HPDE6-E6E7 (cell line): Measurements from ENCODE around the gene NEO1.
A peak's percentile ranks its signal among the peaks of the same experiment; 100 is the strongest.
"Not testable (repeated sequence)": the region's sequence is repeated elsewhere in the genome, so short reads cannot be mapped to it uniquely, and the experiment has no call there.

ENCODE experiments used
- DNase-seq: peaks from one replicate; pipeline ENCODE4 v3.0.0; 2011; ENCODE audit warnings: missing footprints; ENCODE audit errors: extremely low spot score

NEO1 gene

DNA sequence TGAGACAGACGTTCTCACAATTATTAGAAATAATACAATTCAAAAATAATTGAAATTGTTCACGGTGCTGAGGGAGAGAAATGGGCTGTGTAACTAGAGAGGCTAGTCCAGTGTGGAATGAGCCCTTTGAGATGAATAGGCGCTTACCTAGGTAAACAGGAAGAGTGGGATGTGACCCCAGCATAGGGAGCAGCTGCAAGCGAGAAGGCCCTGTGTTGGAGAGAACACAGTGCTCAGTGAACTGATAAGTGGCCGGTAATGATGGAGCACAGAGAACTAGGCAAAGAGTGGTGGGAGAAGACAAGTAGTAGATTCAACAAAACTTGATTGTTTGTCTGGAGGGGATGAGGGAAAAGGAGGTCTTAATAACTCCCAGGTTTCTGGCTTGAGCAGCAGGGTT, 212.6 kb downstream of the NEO1 start:
- no peak for DNase-seq

DNA sequence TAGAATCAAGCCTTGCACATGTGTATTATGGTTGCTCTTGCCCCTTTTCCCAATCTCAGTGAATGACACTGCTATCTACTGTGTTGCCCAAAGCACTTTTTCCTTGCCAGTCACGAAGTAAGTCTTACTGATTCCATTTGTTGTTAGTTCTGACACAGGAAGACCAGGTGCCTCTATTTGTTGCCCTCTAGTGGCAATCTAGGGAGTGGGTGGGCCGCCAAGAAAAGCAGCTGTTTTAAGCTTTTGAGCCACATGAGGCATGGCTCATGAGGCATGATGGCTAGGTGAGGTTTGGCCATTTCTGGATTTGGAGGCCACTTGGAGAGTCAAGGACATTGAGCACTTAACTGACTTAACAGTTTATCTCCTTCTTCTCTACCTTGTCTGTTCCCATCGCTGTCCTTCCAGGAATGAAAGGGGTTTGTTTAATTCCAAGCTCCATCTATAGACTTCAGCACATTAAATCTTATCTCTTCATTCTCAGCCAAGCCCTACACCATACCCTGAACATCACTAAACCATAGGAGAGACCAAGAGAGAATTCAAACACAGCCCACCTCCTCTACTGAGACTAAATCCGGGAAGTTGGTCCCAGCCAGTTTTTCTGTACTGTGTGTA, 213.4 kb downstream of the NEO1 start:
- DNase-seq: peak; percentile 36

DNA sequence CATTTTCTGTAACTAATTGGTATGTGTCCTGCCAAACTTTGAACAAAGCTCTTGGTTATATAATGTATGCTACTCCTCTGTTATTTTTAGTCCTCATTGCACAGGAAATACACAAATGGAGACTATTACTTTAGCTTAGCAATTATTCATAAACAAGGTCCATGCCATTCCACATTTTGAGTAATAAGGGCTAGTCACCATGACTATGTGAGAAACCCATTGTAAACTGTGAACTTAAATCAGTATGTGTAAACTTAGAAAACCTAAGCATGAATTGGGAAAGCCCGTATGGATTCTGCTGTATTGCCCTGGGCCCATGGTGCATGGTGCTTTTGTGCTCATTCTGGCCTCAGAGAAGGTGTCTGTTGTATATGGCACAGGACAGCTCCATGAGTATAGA, 216.2 kb downstream of the NEO1 start:
- DNase-seq: no peak

DNA sequence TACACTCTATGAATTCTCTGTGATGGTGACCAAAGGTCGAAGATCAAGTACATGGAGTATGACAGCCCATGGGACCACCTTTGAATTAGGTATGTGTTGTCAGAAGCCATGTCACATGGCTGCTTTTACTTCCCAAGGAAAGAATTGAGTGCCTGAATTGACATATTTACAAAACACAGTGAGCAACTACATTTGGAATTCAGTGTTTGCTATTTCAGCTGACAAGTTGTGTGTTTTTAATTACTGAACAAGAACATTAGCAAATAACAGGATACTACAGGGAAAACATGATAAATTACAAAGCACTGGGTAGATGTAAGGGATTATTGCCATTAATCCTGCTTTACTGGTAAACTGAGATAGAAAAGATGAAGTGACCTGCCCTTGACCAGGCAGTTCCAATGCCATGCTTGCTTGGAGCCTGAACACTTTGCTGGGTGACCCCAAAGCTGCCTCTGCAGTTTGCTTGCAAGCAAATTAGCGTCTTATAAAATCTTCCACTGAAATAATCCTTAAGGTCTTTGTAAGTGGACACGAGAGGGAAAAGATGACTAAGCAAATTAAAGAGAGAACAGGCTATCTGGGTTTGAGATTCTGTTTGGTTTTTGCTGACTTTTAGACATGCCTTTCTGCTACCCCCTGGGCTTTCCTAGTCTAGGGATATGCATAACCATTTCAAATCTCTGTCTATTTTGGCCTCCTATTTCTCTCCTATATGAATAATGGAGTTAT, 218.3 kb downstream of the NEO1 start:
- DNase-seq: no peak

DNA sequence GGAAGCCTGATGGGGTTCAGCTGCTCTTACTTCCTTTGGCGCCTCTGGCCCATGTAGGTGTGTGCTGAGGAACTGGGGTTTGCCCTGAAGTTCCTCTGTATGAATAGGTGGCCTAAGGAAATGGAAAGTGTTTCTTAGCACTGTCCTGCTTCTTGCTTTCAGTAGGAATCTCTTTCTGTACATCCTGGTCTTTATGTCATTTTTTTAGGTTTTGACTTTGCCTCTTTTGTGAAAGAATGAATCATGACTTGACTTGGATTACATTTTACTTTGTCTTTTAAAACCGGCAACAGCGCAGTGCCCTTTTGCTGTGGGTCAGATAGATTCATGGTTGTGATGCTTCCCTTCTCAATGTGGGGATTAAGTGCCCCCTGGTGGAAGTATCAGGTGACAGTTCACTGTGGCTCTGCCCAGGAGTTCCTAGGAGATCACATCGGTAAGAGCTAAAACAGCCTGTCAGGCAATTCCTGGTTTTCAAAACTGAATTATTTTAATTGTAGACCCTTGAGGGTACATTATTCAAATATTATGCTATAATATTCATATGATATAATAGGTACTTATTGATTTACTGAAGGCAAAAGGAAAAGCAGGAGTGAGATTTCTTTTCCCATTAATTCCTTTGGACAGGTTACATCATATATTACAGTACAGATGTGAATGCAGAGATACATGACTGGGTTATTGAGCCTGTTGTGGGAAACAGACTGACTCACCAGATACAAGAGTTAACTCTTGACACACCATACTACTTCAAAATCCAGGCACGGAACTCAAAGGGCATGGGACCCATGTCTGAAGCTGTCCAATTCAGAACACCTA, 221.1 kb downstream of the NEO1 start:
- DNase-seq: peak; percentile 51

DNA sequence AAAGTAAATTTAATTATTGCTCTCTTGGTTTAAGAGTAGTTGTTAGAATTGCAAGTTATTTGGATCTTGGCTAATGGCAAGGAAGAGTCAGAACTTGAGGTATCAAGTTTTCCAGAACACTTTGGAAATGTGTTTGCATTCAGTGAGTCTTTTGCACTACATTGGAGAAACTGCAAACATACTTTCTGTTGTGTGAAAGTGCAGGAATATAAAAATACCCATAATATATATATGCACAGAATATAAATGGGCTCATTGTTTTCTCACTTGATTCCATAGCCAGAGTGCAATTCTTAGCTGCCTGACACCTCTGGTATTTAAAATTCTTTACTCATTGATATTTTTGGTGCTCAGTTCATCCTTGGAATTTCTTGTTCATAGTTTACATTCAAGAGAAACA, 223.6 kb downstream of the NEO1 start:
- no peak for DNase-seq

DNA sequence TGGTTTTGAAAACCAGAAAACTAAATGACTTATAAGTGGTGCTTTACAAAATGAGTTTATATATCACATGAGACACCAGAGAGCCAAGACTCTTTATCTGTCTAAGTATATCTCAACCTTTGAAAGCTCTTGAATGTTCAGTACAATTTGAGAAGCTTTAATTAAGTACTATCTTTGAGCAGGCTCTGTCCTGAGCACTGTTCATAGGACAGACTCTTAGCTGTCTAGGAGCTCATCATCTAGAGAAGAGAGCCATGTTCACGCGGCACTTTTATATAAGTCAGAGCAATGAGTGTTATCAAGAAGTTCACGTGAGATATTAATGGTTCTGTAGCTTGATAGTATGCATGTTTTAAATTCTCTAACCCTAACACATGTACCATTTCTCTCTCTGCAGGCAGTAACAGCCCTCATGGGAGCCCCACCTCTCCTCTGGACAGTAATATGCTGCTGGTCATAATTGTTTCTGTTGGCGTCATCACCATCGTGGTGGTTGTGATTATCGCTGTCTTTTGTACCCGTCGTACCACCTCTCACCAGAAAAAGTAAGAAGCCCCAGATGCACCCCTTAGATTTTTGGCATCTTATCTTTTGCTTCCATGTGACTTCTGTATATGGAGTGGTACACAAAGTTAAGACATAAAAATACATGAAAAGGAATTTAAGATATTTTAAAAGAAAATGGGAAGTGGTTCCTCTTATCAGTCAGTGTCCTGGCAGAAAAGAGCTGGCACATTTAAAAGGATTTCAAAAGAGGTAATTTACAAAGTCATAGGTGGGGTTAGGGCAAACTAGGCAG, 230.5 kb downstream of the NEO1 start:
- DNase-seq: no peak

DNA sequence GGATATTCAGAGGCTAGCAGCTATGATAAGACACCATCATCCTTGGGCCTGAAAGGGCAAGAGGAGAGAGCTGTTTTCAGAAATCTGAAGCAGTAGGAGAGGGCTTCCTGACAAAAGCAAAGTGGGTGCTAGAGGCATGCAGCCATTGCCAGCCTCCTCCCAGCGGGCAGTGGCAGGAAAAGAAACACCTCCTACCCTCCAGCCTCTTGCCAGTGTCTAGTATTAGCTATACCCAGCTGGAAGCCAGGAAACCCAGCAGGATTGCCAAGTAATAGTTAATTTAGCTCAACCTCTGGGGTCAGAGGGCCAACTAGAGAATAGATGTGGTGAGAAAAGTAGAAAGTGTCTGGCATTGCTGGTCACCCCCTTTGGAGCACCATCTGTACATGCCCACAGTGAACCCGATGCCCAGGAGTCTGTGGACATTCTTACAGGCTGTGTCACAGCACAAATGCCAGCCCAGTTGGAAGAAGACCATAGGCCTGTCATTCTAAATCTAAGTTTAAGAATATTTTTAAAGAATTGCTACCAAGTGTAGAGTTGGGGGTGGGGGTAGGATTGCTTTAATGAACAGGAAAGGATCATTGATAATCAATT, 231.2 kb downstream of the NEO1 start:
- no peak for DNase-seq

DNA sequence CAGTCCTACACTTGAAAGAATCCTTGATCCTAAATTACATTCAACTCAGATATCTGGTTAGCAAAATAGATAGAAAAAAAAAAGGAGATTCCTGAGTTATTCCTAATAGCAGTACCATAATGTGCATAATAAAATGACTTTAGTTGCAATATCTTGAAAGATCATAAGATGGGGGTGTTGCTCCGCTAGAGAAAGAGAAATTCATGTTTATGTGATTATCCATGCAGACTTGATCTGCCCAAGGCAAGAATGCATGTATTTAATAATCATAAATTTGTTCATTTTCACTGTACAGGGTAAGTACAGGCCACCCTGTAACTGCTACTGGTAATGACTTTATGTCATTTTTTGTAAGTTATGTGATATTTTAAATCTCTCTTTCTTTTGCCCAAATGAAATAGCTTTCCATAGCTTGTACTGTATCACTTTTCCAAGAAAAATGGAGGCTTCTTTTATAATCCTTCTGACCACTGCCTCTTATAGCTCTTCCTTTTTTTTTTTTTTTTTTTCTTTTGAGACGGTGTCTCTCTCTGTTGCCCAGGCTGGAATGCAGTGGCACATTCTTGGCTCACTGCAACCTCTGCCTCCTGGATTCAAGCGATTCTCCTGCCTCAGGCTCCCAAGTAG, 231.9 kb downstream of the NEO1 start:
- no peak for DNase-seq

DNA sequence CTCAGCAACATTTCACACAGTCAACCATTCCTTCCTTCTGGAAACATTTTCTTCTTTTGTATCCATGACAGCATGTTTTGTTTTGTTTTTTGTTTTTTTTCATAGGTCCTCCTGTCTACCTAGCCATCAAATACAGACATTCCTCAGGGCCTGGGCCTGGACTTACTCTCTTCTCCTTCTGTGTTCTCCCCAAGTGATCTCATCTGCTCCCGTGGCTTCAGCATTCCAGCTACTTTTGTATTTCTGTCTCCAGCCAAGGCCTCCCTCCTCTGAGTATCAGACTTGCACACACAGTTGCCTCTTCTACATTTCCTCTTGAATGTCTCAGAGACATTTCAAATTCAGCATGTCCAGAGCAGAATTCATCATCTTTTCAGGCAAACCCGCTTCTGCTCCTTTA, 234.0 kb downstream of the NEO1 start:
- DNase-seq: no peak

DNA sequence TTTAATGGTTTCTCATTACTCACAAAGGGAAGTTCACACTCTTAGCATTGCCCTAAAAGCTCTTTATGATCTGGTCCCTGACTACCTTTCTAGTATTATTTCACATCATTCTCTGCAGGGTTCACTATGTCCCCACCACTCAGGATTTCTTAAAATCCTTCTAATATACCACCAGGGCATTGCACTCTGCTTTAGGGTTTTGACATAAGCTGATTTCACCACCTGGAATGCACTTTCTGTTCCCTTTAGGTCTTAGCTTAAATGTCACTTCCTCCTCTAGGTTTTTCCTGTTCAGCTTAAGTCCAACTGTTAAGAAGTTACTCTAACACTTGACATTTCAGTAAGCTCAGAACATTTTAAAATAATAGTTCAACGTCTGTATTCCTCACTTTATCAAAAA, 234.8 kb downstream of the NEO1 start:
- no peak for DNase-seq

DNA sequence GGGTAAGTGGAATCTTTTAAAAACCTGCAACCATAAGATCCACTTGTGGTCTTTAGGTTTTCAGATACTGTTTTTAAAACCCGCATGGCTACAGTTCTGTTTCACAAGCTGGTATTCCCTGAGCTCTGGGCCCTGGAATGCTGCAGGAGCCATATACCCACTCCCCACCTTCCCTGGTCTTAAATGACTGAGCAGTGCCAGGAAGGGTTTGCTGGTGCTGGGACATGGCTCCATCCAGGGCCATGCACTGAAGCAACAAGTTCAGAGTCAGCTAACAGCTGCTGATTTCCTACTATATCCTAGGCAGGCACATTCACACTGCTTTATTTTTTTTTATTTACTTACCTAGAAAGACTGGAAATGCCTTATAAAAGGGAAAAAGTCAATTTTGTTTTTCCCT, 239.2 kb downstream of the NEO1 start:
- DNase-seq: no peak

DNA sequence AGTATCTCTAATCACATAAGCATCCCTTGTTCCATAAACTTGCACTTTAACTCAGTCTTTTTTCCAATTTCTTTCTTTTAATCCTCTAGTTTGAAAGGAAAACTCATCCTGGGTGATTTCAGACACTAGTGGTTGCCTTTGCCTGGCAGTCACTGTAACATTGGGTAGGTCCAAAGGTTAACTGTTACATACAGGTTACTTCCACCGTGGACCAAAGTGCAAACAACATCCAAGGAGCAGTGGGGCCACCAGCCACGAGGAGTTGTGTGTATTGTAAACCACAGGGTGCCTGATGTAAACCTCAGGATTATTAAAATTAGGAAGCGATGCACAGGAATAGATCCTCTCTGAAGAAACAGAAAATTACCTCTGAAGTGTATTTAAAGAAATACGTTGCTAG, 241.5 kb downstream of the NEO1 start:
- DNase-seq: no peak

DNA sequence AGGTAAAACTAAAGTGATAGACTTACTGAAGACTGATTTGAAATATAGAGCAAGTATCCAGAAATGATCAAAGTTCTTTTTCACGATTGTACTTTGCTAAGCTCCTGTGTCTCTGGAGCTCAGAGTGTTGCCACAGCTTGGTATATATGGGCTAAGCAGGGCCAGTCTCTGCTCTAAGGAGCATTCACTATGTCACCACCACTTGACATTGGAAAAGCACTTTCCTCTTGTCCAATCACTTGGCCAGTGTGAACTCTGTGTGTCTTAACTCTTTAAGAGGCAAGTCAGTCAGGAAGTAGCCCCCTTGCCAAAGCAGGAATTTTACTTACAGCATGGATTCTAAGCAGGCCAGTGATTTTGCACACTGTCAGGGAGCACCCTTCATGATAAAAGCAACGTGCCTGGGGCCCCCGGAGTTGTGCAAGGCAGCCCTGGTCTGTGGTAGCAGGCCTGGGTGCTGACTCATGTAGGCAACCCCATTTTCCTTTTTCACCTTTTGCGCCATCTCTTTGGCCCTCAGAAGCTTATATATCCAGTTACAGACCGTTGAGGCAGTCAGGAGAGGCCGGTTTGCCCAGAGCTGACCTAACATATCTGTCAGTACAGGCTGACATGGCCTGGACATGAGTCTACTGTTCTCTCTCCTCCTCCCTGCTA, 243.5 kb downstream of the NEO1 start:
- DNase-seq: no peak

DNA sequence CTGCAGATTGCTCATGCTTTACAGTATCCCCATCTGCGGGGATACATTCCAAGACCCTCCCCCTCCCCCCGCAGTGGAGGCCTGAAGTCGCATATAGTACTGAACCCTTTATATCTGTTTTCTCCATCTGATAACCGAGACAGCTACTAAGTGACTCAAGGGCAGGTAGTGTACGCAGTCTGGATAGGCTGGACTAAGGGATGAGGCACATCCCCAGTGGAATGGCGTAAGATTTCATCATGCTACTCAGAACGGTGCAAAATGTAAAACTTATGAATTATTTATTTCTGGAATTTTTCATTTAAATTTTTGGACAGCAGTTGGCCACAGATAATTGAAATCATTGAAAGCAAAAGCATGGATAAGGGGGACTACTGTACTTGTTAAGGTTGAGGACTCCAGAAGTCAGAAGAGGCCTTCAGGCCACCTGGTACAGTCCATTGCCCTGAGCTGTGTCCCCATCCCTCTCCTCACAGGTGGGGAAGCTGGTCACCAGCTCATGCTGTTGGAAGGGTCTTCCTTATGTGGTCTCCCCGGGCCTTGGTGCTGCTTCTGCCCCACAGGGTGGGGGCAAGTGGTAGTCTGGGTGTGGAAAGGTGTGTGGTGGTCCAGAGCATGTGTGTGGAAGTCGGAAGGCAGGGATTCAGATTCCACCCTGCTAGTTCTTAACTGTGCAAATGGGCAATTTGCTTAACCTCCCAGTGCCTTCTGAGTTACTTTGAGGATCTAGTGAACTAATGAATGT, 244.5 kb downstream of the NEO1 start:
- no peak for DNase-seq

DNA sequence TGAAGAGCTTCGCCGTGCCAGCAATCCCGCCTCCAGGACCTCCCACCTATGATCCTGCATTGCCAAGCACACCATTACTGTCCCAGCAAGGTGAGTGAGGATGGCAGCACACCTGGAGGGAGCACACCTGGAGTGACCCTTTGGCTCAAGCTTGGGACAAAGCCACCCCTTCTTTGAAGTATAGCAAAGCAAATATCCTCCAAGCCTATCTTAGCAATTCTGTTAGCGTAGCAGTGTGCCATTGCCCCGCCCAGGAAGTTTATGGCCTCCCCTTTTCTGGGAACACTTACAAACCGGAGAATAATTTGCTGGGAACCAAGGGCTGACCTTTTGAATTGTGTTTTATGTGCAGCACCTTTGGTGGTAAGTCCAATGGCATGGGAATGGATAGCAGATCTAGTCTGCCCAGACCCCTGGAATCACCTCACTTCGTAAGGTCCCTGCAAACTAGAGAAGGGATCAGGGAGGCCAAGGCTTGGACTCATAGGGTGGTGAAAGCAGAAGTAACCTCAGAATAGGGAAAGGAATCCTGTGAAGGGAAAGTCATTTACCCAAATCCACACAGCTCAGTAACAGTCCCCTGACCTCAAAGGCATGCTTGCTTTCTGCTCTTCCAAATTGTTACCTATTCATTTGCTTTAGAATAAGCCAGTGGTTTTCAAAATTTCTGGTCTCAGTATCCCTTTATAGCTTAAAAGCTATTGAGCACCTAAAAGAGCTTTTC, 246.4 kb downstream of the NEO1 start:
- no peak for DNase-seq

DNA sequence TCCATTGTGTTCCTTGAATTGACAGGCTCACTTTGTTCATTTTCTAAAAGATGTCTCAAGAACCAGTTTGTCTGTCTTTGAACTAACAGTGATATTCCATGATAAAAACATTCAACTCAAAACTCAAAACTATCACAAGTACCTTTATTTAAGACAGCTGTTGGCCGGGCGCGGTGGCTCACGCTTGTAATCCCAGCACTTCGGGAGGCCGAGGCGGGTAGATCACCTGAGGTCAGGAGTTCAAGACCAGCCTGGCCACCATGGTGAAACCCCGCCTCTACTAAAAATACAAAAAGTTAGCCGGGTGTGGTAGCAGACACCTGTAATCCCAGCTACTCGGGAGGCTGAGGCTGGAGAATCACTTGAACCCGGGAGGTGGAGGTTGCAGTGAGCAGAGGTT, 248.0 kb downstream of the NEO1 start:
- DNase-seq: not testable (repeated sequence)

DNA sequence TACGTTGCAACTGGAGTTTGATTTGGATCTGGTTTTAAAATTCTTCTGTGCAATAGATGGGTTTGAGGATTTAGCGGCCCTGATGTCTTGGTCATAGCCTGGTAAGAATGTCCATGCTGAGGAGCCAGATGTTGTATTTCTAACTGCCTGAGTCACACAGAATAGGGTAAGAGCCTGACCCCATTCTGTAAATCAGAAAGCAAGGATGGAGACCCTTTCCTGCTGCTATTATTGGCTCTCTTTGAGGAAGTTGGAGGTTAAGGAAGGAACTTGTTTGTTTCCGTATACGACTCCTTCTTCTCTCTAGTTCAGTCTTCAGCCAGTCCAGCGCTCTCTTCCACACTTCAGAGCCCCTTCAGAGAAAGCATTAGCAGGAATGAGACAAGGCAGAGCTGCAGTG, 251.4 kb downstream of the NEO1 start:
- DNase-seq: no peak
